Uterus (tissue), 2 donors: ENCODE measurements around the gene ASNSD1.

ENCODE experiments used
- POLR2A ChIP-seq, 2 donors: fragments of 450-650 bp; IDR thresholded peaks; one replicate each; pipeline ENCODE4 v1.6.1; 2016; ENCODE audit warnings: antibody characterized with exemption in 2 of 2, mild to moderate bottlenecking in 1 of 2, moderate library complexity in 1 of 2
- TF ChIP-seq, protein P1 (sequence below), 4 experiments: fragments of 200-600 bp in 2 of 4; fragments of 450-650 bp in 2 of 4; sonication (generic) in 2 of 4; IDR thresholded peaks; one replicate each; pipeline ENCODE4 v1.5.1; 2016 to 2019; ENCODE audit warnings: antibody characterized with exemption in 4 of 4, mild to moderate bottlenecking in 2 of 4, moderate library complexity in 1 of 4

DNA sequence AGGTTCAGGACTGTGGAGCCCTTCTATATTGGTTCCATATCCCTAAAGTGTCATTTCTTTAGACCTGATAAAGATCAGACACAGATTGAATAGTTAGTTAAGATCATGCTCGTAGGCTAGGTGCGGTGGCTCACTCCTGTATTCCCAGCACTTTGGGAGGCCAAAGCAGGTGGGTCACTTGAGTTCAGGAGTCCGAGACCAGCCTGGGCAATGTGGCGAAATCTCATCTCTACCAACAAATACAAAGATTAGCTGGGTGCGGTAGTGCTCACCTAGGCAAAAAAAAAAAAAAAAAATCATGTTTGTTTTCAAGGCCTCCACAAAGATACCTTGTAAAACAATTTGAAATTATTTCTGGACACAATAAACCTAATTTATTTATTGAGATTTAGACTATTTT, 8.7 kb downstream of the ASNSD1 start:
- TF ChIP-seq, protein P1, sequence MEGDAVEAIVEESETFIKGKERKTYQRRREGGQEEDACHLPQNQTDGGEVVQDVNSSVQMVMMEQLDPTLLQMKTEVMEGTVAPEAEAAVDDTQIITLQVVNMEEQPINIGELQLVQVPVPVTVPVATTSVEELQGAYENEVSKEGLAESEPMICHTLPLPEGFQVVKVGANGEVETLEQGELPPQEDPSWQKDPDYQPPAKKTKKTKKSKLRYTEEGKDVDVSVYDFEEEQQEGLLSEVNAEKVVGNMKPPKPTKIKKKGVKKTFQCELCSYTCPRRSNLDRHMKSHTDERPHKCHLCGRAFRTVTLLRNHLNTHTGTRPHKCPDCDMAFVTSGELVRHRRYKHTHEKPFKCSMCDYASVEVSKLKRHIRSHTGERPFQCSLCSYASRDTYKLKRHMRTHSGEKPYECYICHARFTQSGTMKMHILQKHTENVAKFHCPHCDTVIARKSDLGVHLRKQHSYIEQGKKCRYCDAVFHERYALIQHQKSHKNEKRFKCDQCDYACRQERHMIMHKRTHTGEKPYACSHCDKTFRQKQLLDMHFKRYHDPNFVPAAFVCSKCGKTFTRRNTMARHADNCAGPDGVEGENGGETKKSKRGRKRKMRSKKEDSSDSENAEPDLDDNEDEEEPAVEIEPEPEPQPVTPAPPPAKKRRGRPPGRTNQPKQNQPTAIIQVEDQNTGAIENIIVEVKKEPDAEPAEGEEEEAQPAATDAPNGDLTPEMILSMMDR (IDR thresholded peaks at IDR 0.05), result no peak
- no peak for TF ChIP-seq POLR2A (IDR thresholded peaks at IDR 0.05)
